DMS53 treated with DMSO at 0.1 percent for 48 hours (cell line): ENCODE results near the gene C18orf63.
"Not testable (repeated sequence)": the region's sequence is repeated elsewhere in the genome, so short reads cannot be mapped to it uniquely, and the experiment has no call there.

Experiments
- DNase-seq: peaks from one replicate; lab custom pipeline; 2025; ENCODE audit not compliant: unreplicated experiment; lab: John Stamatoyannopoulos, UW

The C18orf63 gene

DNA sequence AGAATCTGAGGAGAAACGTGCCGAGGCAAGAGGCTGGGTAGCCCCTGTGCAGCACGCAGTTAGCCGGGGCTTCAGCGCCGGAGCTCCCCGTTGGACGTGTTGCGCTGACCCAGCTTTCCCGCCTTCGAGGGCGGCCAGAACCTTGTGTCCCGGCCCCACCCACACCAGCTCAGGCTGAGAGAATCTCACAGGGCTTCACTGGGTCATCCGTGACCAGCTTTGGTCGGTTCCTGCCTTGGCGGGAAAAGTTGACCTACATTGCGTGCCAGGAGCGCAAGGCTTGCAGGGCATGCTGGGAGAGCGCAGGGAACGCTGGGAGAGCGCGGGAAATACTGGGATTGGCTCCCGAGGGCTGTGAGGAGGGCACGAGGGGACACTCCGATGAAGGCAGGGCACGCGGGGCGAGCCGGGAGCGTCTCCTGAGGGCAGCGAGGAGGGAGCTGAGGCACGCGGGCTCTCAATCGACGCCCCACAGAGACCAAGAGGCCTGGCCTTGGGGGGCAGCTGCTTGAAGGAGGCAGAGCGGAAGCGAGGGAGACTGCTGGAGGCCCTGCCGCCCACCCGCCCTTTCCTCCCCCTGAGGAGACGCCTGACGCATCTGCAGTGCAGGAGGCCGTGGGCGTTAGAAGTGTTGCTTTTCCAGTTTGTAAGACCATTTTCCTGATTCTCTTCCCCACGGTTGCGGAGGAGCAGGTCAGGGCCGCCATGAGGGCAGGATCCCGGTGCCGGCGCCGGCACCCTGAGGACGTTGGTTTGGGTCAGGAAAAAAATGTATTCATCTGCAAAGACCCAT, at the start of gene C18orf63:
Gene C18orf63, plus strand, starts transcription at position 376 of the 793 bp plus-strand sequence. CDS start 2,027 bp downstream, outside the sequence.
- no peak for DNase-seq

DNA sequence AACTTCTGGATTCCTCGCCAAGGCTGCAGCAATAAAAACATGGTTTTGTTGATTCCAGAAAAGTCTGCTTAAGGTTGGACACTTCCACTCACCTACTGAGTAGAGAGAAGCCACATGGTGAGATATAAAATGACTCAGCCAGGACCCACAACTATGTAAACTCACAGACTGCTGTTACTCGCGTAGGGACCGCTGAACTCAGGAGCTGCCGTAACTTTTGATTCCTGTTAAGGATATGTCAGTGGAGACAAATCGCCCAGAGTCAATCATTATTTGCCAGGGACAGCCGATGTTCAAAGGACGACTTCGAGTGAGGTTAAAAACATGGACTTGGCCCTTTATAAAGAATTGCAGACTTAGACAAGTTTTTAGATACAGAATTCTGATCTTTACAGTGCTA, 49.5 kb upstream of the C18orf63 start:
- no peak for DNase-seq

DNA sequence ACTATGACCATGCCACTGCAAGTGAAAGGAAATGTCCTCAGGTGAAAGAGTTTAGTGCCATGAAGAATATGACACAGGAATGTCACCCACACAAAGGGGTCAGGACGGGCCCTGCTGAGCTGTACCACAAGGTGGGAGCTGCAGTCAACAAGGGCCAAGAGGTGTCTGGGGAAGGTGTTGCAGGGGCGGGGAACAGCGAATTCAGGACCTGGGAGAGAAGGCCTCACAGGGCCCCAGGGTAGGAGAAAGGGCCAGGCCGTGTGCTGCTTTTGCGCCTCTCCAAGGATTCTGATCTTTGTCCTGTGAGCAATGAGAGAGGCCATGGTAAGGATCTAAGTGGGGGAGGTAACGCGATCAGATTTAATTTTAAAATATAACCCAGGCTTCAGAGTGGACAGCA, 47.5 kb upstream of the C18orf63 start:
- no peak for DNase-seq

DNA sequence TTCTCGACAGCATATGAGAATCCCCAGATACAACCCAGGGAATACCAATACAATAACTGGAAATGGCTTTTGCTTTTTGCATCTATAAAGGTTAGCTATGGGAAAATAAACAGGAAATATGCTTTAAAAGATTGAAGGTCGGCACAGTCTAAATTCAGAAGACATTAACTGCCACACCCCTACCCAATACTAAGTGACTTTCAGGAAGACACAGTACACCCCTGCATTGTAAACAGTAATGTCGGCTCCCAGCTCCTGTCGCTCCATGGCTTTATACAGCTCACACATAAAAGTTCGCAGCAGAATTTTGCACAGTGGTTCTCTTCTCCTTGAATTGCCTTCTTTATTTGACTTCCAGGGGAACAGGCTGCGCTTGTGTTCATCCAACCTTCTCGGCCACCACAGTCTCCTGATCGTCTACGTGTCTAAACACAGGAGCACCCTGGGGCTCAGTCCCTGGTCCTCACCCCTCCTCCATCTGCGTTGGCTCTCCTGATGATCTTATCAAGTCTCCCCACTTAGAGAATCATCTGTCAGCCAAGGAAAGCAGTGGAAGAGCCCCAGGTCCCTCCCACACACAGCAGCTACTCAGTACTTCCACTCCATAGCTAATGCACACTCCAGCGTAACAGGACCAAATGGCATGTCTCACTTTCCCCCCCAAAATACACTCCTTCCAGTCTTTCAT, 46.6 kb upstream of the C18orf63 start:
- no peak for DNase-seq

DNA sequence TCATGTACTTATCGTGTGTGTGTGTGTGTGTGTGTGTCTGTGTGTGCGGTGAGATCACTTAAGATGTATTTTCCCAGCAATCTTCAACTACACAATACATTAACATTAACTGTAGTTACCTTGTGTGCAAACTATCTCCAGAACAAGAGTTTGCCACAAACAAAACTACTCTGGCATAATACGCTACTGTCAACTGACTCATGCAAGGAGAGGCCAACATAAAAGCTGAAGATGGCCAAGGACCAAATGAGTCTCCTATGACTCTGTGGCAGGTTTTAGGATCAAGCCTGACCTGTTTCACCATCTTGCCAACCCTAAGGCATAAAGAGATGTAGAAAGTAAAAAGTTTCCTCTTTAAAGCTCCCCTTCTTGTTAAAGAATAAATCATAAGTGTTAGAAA, 44.0 kb upstream of the C18orf63 start:
- DNase-seq: no peak

DNA sequence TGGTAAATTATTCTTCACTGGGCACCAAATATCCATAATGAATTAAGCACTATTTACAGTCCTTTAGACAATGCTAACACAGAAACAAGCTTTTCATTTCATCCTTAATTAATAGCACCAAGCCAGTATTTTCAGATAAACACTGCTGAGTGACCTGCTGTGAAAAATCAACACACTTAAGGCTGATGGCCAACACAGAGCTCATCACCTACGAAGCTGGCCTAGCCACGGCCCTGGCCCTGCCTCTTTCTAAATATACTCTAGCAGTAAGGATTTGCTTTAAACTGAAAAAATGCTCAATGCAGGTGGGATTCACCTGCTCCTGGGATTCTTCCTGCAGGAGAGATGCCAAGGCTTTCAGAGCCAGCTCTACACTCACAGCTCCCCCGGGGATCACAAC, 42.2 kb upstream of the C18orf63 start:
- peak; percentile 35 for DNase-seq

DNA sequence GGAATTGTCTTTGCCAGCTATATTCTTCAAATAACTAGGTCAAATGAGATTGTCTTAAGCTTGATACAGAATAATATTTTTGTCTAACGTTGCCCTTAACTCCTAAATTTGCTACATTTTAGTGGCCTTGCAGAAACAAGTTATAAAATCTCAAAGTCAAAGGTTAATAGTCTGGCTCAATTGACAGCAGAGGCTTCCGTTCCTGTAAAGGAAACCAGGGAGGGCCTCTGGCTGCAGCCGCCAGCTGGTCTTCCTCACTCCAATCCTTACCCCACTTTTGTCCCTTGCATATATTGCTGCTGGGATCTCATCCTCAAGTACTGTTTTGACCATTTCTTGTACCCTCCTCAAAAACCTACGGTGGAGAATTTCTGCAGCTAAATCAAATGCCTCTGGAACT, 40.9 kb upstream of the C18orf63 start:
- no peak for DNase-seq

DNA sequence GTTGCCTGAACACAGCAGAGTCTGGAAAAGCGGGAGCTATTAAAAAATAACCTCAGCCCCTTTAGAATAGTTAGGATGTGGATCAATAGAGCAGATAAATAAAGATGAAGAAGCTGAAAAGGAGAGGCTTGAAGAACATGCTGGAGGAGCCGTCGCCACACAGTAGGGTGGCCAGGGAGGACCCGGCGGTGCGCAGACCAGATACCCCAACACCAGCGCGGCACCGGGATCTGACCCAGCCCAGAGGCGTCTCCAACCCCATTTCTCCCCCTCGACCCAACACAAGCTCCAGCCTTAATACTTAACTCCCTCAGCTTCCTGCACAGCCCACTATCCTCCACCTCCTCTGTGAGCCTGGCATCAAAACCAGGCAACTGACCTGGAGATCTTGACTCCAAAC, 39.9 kb upstream of the C18orf63 start:
- DNase-seq: no peak

DNA sequence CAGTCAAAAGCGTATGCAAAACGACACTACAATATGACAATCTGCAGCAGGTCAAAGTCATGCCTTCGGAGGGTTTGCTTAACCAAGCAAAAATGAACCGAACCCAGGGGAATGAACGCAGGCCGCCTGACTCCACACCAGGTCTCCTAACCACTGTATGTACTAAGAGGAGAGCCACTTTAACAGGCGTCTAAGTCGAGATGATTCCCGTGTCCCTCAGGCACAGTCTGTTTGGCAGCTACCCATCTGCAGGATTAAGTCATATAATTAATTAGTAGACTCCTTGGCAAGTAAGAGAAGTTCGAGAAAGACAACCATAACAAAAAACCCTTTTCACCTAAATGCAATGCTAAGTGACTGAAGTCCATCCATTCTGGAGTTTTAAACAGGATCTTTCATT, 39.0 kb upstream of the C18orf63 start:
- no peak for DNase-seq

DNA sequence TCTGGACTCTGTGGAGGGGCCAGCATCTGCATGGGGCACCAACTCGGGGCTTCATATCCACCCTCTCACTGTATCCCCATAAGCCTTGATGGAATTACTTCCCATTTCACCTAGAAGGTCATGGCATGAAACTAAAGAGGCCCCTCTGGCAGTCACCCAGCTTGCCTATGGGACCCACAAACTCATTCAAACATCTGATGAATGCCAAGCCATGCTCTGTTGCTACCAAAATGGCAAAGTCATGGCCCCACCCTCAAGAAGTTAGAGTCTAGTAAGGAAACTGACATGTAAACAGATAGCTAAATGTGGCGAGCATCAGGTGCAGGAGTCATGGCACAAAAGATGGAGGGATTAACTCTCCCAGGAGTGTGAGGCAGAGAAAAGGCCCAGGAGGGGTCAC, 38.3 kb upstream of the C18orf63 start:
- DNase-seq: no peak

DNA sequence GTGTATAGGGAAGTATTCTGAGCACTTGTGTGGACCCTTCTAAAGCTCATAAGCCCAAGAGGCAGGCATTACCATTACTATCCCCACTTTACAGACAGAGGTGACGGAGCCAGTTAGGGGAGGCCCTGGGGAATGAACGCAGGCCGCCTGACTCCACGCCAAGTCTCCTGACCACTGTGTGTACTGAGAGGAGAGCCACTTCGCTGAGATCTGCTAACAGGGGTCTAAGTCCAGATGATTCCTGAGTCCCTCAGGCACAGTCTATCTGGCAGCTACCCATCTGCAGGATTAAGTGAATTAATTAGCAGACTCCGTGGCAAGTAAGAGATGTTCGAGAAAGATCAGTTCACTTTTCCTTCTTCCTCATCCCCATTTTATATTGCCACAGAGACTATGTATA, 37.6 kb upstream of the C18orf63 start:
- no peak for DNase-seq

DNA sequence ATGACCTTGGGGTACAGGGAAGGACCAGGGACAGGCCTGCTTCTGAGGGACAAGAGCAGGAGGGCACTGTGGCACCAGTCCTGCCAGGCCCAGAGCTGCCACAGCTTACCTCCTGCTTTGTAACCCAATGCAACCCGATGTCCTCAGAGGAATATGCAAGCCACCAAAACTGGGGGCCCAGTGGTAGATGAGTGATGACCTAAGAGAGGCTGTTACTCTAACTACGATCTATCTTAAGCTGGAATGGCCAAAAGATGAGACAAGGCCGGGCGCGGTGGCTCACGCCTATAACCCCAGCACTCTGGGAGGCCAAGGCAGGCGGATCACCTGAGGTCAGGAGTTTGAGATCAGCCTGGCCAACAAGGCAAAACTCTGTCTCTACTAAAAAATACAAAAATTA, 36.7 kb upstream of the C18orf63 start:
- DNase-seq: no peak

DNA sequence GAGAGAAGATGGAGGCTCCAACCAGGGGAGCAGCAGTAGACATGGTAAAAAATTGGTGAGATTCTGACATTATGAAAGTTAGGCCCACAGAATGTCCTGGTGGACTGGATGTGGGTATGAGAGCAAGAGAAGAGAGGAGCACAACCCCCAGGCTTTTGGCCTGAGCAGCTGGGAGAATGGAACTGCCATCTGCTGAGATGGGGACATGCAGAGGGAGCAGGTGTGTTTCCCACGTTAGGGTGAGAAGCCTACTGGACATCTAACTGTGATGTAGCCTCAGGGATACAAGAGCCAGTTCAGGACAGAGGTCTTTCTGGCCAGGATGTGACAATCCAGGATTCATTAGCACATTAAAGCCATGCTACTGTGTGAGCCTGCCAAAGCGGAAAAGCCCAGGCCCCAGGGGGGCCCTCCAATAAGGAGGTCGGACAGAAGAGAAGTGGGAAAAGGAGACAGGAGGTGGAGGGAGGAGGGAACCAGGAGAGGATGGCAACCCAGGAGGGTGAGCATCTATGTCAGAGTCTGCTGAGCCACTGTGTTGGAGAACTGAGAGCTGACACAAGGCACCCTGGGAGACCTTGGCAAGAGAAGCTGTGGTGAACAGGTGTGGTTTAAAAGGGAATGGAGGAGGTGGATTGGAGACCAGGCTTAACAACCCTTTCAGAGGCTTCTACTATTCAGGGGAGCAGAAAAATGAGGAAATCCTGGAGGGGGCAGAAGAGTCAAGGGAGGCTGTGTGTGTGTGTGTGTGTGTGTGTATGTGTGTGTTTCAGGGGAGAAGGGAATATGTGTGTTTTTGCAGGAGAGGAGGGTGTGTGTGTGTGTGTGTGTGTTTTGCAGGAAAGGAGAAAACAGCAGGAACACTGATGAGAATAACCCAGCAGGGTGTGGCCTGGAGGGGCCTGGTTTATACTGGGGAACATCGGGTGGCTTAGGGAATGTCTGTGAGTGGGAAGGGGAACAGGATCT, 34.3 kb upstream of the C18orf63 start:
- no peak for DNase-seq

DNA sequence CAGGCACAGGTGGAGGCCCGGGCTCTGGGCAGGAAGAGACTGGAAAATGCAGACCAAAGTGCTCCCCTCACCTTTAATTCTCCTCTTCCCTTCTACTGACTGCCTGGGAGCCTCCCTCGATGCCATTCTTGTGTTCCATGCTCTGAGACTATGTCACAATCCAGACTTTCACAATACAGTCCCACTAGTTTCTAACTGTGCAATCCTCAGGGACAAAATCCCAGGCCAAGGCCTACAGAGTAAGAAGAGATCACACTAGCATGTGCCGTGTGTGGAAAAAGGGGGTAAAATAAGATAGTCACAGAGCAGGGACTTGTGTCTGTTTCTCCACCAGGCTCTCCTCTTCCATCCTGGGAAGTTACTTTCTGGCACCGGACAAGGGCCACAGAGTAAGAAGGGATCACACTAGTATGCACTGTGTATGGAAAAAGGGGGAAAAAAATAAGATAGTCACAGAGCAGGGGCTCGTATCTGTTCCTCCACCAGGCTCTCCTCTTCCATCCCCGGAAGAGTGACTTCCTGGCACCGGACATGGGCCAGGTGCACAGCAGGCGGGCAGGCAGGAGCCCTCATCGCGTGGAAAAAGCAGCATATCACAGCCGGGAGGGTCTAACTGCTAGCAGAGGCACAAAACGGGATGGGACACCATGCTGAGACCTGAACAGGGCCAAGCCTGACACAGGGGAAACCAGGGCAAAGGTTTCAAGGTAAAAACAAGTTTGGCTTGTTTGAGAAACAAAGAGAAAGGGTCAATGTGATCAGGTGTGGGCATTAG, 33.5 kb upstream of the C18orf63 start:
- peak; percentile 43 for DNase-seq

DNA sequence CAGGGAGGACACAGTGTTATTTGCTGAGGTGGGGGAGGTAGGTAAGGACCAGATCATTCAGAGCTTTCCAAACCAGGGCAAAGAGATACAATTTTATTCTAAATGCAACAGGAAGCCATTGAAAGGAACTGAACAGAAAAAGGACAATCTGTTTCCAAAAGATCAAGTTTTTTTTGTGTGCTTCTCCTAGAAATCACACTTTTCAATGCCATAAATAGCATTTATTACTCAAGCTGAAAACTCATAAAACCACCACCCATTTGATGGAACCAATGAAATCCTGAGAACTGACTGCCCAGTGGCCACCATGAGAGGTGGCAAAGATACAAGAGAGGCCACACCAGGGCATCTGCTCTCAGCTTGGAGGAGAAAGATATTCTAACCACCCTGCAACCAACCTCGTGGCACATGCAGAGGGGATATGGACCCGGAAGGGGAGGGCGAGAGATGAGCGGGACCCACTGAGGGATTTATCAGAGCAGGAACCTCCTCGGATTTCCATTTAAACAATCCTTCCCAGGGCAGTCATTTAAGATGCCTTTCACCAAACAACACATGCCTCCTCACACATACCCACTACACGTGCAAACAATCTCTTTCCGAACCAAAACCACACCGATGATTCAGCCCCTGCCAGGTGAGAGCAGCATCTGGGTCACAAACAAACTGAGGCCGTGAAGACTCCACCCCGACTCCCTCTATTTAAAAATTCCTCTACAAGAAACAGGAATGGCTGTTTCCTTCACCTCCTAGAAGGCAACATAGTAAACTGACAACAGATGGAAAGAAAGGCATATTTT, 32.7 kb upstream of the C18orf63 start:
- no peak for DNase-seq

DNA sequence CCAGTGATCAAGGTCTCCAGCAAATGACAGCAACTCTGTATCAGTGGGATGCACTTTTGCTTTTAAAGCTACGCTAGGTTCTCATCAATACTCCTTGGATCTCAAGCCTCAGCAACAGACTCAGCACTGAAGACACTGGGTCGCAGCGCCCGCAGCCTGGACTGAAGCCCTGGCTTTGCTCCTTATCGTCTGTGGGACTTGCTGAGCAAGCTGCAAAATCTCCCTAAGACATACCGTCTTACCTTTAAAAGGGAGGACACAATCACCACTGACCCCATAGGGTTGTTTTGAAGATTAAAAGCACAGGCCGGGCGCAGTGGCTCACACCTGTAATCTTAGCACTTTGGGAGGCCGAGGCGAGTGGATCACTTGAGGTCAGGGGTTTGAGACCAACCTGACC, 32.0 kb upstream of the C18orf63 start:
- DNase-seq: no peak

DNA sequence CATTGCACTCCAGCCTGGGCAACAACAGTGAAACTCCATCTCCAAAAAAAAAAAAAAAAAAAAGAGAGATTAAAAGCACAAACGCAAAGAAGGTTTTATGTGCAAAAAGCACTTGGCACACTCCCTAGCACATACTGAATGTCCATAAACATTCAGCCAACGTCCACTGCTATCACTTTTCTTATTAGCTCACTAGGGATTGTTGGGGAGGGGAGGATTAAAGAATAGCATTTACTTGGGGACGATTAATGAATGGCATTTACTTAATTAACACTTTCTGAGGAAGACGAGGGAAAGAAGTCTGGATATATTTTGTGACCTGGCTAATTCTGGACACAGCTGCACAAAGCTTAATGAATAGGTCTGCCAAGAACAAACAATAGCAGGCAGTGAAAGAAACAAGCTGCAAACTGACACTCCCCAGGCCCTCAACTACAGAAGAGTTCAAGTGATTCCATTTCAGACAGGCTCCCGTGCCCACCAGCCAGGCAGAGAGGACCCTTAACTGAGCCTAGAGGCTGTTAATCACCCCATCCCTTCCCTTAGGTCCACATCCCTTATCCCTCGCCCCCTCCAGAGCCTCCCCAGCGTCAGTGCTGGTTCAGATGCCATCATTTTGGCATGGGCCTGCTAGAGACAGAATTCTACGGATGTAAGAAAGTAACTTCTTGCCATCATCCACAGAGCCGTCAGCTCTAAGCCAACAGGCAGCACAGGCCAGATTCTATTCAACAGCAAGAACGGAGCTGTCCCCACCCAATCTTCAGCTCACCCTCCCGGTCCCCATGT, 31.3 kb upstream of the C18orf63 start:
- DNase-seq: no peak

DNA sequence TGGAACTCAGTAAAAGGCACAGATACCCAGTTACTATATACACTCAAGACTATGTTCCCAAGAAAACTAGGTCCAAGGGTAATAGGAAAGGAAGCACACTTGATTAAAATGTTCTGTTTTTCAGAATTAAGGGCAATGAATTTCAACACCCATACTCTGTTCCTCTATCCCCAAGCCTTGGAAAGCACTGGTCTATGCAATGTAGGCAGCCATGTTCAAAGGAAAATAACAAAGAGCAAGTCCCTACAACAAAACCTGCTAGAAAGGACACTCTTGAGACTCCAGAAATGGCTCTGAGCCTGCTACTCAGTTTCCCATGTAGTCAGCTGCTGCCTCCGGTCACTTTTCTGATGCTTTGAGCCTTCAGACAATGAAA, 30.7 kb upstream of the C18orf63 start:
- no peak for DNase-seq

DNA sequence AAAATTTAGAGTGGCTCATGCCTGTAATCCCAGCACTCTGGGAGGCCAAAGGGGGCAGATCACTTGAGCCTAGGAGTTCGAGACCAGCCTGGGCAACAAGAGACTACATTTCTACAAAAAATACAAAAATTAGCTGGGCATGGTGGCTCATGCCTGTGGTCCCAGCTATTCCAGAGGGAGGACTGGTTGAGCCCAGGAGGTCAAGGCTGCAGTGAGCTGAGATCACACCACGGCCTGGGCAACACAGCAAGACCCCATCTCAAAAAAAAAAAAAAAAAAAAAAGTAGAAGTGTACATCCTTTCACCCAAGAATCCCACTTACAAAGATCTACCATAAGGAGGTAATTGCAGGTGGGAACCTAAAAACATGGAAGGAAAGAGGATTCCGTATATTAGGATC, 30.1 kb upstream of the C18orf63 start:
- not testable (repeated sequence) for DNase-seq
